Spleen (tissue), 11 donors: ENCODE data around the gene VDAC2. TPM values are rescaled to one million over a fixed set of nuclear protein-coding genes. Genes with fewer than 3 reads are reported as not detected.
"Not testable (repeated sequence)": the region's sequence is repeated elsewhere in the genome, so short reads cannot be mapped to it uniquely, and the experiment has no call there.

ENCODE experiments used
- DNase-seq: peaks from one replicate; pipeline ENCODE4 v3.0.0-alpha.2; 2020
- H3K27ac ChIP-seq, 8 donors: fragments of 200-600 bp; sonication (generic) in 7 of 8; 1 replicate in 4 of 8; 2 replicates in 4 of 8; pipeline versions ENCODE4 v1.5.0 to v1.8.0; 2016 to 2021; ENCODE audit warnings: inconsistent platforms in 4 of 8, mild to moderate bottlenecking in 4 of 8, moderate library complexity in 1 of 8
- H3K27me3 ChIP-seq, 7 donors: fragments of 200-600 bp; sonication (generic) in 6 of 7; replicated peaks in 1 of 7; 1 replicate in 4 of 7; 2 replicates in 3 of 7; pipeline versions ENCODE4 v1.5.0 to v1.8.0; 2016 to 2021; ENCODE audit warnings: inconsistent platforms in 3 of 7, mild to moderate bottlenecking in 1 of 7
- H3K36me3 ChIP-seq, 6 donors: fragments of 200-600 bp; sonication (generic) in 5 of 6; 1 replicate in 4 of 6; 2 replicates in 2 of 6; pipeline versions ENCODE4 v1.5.0 to v1.8.0; 2016 to 2021; ENCODE audit warnings: inconsistent platforms in 2 of 6
- H3K4me1 ChIP-seq, 6 donors: fragments of 200-600 bp; sonication (generic) in 5 of 6; 1 replicate in 3 of 6; 2 replicates in 3 of 6; pipeline versions ENCODE4 v1.5.0 to v1.8.0; 2016 to 2021; ENCODE audit warnings: inconsistent platforms in 3 of 6
- H3K4me3 ChIP-seq, 8 donors: fragments of 200-600 bp; sonication (generic) in 7 of 8; 1 replicate in 4 of 8; 2 replicates in 4 of 8; pipeline versions ENCODE4 v1.5.0 to v1.8.0; 2016 to 2021; ENCODE audit warnings: inconsistent platforms in 4 of 8, mild to moderate bottlenecking in 4 of 8, moderate library complexity in 2 of 8
- H3K9me3 ChIP-seq, 8 donors: fragments of 200-600 bp; sonication (generic) in 7 of 8; 1 replicate in 4 of 8; 2 replicates in 4 of 8; pipeline versions ENCODE4 v1.5.0 to v1.8.0; 2016 to 2021; ENCODE audit warnings: inconsistent platforms in 4 of 8
- CTCF ChIP-seq, 11 experiments: fragments of 200-600 bp in 7 of 11; fragments of 450-650 bp in 4 of 11; sonication (generic) in 4 of 11; IDR thresholded peaks in 8 of 11; conservative IDR thresholded peaks in 3 of 11; 1 replicate in 7 of 11; 2 replicates in 4 of 11; pipeline versions ENCODE4 v1.4.0 to v1.8.0; 2016 to 2021; ENCODE audit warnings: antibody characterized with exemption in 11 of 11, inconsistent platforms in 4 of 11, mild to moderate bottlenecking in 1 of 11
- POLR2A ChIP-seq, 3 donors: fragments of 450-650 bp; IDR thresholded peaks; one replicate each; pipeline ENCODE4 v1.5.1; 2017; ENCODE audit warnings: antibody characterized with exemption in 3 of 3, mild to moderate bottlenecking in 1 of 3
- POLR2AphosphoS5 ChIP-seq, 3 donors: sonication (generic); formaldehyde crosslinking; IDR thresholded peaks; one replicate each; pipeline ENCODE4 v1.5.1; 2017; ENCODE audit warnings: antibody characterized with exemption in 3 of 3
- WGBS, 5 donors: extraction: QIAGEN DNeasy Blood & Tissue Kit in 3 of 5; methylation state at CpG; one replicate each; pipeline versions ENCODE4 v1.1.5 to v1.1.7; 2013 to 2018; 5-methylcytosine and 5-hydroxymethylcytosine counted together
- intact Hi-C: fragments of 100-400 bp; cut with DNase I; formaldehyde crosslinking; loops from one replicate; pipeline ENCODE4 v1.15.0; 2023; ENCODE audit warnings: low total_unique reads
- polyA plus RNA-seq, 3 donors: library from polyadenylated mRNA; stranded (reverse); fragments of 200-250 nt; gene quantifications; one replicate each; pipeline ENCODE4 v1.2.1, GENCODE V29; 2013
- total RNA-seq, 7 donors: library from RNA; depleted of rRNA in 3 of 7; stranded (reverse); fragments of >200 nt in 3 of 7; fragmentation: NEBNext Ultra II Directional in 4 of 7; extraction: Animal tissue kit (Norgen Biotek cat#: 25700) in 4 of 7; gene quantifications; one replicate each; pipeline versions ENCODE4 v1.1.0 to v1.2.1, GENCODE V29; 2016 to 2021
- donor health status: healthy with polysubstance abuse.
- donor health status: DM: no; HTN: no; CAD: no; lungs with moderate emphysema.
- donor health status: DM: no; HTN: no; CAD: no.
- donor health status: Bipolar disorder and iron deficiency.
- donor health status: healthy.
- donor health status: DM: no; HTN: no; CAD: no.
- donor health status: DM: yes; HTN: yes; CAD: no.

Gene VDAC2
- total and polyA plus RNA-seq, 10 donors = 62.0 to 108 (median 88.7) TPM

- DNase-seq = no peak
- 73 to 89% (median 78%) methylated on average over 1 to 2 of the region's 2 CpGs for WGBS, 5 donors
- no peak overlapping the region for H3K4me3 ChIP-seq
- H3K27me3 ChIP-seq = no peaks in the 10 kb centered on the region
- H3K9me3 ChIP-seq = no peaks in the 10 kb centered on the region
- peaks cover 0 to 1% (median 0%) of the 10 kb centered on the region in 6 donors for H3K36me3 ChIP-seq
- TF ChIP-seq POLR2A (IDR thresholded peaks at IDR 0.05) (no peak), CTCF (IDR thresholded peaks at IDR 0.05 in 8 of 11, conservative IDR thresholded peaks at IDR 0.05 in 3 of 11) (no peak), POLR2AphosphoS5 (IDR thresholded peaks at IDR 0.05) (no peak)
- intact Hi-C loops = no loop called here
- H3K4me1 ChIP-seq = peaks cover 0 to 15% (median 0%) of the 10 kb centered on the region in 6 donors
- peak overlapping the region in 1 of 8 donors; percentile 13 for H3K27ac ChIP-seq
These were observed 12.7 kb upstream of the VDAC2 start for GRCh38 chr10:75197906-75198305.

GRCh38 chr10:75199949-75200348 lies 10.6 kb upstream of the VDAC2 start:
- H3K27ac ChIP-seq, H3K4me3 ChIP-seq, H3K9me3 ChIP-seq, intact Hi-C loops, H3K27me3 ChIP-seq, H3K36me3 ChIP-seq, DNase-seq: not testable (repeated sequence)
- H3K4me1 ChIP-seq = peaks cover 0 to 15% (median 0%) of the 10 kb centered on the region in 6 donors
- 94 to 98% (median 97%) methylated on average over 6 of the region's 6 CpGs for WGBS, 5 donors

- WGBS, 5 donors = 84 to 87% (median 86%) methylated on average over 9 of the region's 9 CpGs
- no peak overlapping the region for H3K27ac ChIP-seq
These were observed 8.7 kb upstream of the VDAC2 start for GRCh38 chr10:75201793-75202307.

GRCh38 chr10:75202321-75203045 lies 8.1 kb upstream of the VDAC2 start:
- WGBS, 5 donors = 63 to 85% (median 67%) methylated on average over 1 of the region's 1 CpG
- H3K9me3 ChIP-seq = no peaks in the 10 kb centered on the region
- TF ChIP-seq POLR2AphosphoS5 (IDR thresholded peaks at IDR 0.05) (no peak), POLR2A (IDR thresholded peaks at IDR 0.05) (no peak), CTCF (IDR thresholded peaks at IDR 0.05 in 8 of 11, conservative IDR thresholded peaks at IDR 0.05 in 3 of 11) (no peak)
- no peak for DNase-seq
- H3K36me3 ChIP-seq = no peaks in the 10 kb centered on the region
- peaks cover 0 to 8% (median 0%) of the 10 kb centered on the region in 6 donors for H3K4me1 ChIP-seq
- H3K27ac ChIP-seq = peak overlapping the region in 2 of 8 donors; percentile 7 to 33
- no peaks in the 10 kb centered on the region for H3K27me3 ChIP-seq
- intact Hi-C loops = no loop called here
- H3K4me3 ChIP-seq = no peak overlapping the region

More at GRCh38 chr10:75201793-75202307, 8.7 kb upstream of the VDAC2 start:
- no peaks in the 10 kb centered on the region for H3K36me3 ChIP-seq
- no peaks in the 10 kb centered on the region for H3K27me3 ChIP-seq
- peaks cover 0 to 13% (median 0%) of the 10 kb centered on the region in 6 donors for H3K4me1 ChIP-seq
- no peaks in the 10 kb centered on the region for H3K9me3 ChIP-seq
- no peak for DNase-seq
- TF ChIP-seq CTCF (IDR thresholded peaks at IDR 0.05 in 8 of 11, conservative IDR thresholded peaks at IDR 0.05 in 3 of 11) = no peak
- TF ChIP-seq POLR2AphosphoS5 (IDR thresholded peaks at IDR 0.05) = no peak
- no peak for TF ChIP-seq POLR2A (IDR thresholded peaks at IDR 0.05)
- intact Hi-C loops = no loop called here
- H3K4me3 ChIP-seq = no peak overlapping the region

GRCh38 chr10:75203046-75203620 lies 7.5 kb upstream of the VDAC2 start:
- intact Hi-C loops, H3K9me3 ChIP-seq, H3K27me3 ChIP-seq, H3K4me3 ChIP-seq, H3K4me1 ChIP-seq, DNase-seq, H3K36me3 ChIP-seq: not testable (repeated sequence)
- WGBS, 5 donors = 83 to 92% (median 91%) methylated on average over 11 of the region's 11 CpGs
- H3K27ac ChIP-seq = peak overlapping the region in 2 of 8 donors; percentile 7 to 33
